NCI-H748 (cell line): Measurements from ENCODE around the gene RNASEH2C.
"Not testable (repeated sequence)": the region's sequence is repeated elsewhere in the genome, so short reads cannot be mapped to it uniquely, and the experiment has no call there.

Experiments
- DNase-seq: peaks from one replicate; lab custom pipeline; 2025; ENCODE audit not compliant: unreplicated experiment; lab: John Stamatoyannopoulos, UW

The RNASEH2C gene

DNA sequence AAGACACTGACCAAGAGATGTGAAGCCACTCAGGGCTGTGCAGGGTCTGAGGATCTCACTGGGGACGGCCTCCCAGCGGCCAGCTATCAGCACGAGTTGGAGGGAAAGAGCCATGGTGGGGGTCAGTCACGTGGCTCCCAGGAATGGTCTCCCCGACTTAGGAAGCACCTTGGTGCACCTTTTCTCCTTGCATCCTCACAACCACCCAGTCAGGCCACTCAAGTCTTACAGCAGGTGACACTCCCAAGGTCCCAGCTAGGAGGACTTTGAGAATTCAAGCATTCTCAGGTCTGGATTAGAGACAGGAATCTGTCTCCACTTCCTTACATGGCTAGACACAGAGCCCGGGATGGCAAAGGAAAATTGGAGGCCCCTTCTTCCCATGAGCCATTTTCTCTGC is 2.7 kb downstream of the RNASEH2C start:
- no peak for DNase-seq

DNA sequence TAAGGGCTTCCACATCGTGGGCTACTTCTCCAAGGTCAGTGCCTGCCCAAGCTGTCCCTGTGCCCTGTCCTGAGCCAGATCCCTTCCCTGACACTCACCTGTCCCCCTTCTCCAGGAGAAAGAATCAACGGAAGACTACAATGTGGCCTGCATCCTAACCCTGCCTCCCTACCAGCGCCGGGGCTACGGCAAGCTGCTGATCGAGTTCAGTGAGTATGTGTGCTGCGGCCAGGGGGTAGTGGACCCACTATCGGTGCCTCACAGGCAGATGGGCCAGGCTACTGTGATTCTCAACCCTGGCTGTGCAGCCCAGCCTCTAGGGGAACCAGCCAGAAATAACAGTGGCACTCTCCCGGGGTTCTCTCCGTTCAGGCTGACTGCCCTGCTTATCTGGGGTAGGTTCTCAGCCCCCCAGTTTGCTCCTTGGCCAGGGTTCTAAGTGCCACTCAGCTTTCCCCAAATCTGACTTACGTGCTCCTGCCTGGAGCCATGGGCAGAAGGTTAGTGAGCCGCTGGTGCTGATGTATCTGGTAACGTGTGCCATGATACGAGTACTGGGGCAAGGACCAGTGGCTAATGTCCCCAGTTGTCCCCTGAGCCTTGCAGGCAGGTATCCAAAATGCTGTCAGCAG is 3.7 kb downstream of the RNASEH2C start:
- DNase-seq = no peak

DNA sequence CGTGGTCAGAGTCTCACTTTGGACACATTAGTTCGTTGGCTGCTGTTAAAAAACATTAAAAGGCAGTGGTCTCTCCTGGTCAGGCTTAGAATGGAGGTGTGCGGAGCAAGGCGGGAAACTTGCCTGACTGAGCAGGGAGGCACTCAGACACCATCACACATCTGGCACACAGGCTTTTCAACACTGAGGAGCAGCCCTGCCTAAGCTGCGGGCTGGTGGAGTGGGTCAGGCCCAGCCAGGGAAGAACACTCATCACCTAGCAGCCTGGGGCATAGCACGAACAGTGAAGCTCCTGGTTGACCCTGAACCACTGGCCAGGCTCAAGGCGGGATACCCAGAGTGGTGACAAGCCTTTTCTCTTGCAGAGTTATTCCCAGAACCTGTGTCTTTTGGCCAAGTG is 4.3 kb downstream of the RNASEH2C start:
- no peak for DNase-seq

DNA sequence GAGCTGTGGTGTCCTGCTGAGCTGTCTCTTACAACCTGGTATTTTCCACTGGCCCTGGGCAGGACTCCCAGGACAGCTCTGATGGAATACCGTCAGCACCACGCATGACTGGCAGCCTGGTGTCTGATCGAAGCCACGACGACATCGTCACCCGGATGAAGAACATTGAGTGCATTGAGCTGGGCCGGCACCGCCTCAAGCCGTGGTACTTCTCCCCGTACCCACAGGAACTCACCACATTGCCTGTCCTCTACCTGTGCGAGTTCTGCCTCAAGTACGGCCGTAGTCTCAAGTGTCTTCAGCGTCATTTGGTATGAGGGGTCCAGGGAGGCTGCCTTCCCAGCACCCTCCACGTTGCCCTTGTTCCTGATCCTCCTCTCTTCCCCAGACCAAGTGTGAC is 6.2 kb downstream of the RNASEH2C start:
- DNase-seq = no peak

DNA sequence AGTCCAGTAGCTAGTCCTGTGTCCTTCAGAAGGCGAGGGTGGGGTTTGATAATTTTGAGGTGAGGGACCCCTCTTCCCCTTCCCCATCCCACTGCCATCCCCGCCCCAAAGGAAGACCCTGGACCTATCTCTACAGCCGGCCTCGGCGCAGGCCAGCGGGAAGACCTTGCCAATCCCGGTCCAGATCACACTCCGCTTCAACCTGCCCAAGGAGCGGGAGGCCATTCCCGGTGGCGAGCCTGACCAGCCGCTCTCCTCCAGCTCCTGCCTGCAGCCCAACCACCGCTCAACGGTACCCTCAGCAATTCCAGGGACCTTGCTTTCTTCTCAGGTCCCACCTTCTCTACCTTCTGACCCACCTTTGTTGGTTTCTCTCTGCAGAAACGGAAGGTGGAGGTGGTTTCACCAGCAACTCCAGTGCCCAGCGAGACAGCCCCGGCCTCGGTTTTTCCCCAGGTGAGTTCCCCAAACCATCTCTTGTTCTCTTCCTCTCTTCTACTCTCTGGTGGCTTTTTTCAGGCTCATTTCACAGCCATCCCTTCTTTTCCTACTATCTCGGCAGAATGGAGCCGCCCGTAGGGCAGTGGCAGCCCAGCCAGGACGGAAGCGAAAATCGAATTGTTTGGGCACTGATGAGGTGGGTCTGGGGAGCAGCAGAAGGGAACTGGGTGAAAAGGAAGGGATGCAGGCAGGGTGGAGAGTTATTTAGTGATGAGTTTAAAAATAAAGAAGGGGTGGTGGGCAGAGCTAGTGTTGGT is 7.2 kb downstream of the RNASEH2C start:
- DNase-seq = no peak

DNA sequence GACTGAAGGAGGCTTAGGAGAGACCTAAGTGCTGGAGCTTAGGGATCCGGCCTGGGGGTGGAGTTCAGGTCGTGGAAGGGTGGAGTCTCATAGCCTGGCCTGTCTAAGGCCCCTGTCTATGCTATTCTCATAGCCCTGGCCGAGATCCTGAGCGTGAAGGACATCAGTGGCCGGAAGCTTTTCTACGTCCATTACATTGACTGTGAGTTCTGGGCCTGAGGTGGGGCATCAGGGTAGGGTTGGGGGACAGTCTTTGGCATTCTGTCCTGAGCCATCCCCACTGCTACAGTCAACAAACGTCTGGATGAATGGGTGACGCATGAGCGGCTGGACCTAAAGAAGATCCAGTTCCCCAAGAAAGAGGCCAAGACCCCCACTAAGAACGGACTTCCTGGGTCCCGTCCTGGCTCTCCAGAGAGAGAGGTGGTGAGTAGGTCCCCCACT is 7.9 kb downstream of the RNASEH2C start:
- DNase-seq = no peak

DNA sequence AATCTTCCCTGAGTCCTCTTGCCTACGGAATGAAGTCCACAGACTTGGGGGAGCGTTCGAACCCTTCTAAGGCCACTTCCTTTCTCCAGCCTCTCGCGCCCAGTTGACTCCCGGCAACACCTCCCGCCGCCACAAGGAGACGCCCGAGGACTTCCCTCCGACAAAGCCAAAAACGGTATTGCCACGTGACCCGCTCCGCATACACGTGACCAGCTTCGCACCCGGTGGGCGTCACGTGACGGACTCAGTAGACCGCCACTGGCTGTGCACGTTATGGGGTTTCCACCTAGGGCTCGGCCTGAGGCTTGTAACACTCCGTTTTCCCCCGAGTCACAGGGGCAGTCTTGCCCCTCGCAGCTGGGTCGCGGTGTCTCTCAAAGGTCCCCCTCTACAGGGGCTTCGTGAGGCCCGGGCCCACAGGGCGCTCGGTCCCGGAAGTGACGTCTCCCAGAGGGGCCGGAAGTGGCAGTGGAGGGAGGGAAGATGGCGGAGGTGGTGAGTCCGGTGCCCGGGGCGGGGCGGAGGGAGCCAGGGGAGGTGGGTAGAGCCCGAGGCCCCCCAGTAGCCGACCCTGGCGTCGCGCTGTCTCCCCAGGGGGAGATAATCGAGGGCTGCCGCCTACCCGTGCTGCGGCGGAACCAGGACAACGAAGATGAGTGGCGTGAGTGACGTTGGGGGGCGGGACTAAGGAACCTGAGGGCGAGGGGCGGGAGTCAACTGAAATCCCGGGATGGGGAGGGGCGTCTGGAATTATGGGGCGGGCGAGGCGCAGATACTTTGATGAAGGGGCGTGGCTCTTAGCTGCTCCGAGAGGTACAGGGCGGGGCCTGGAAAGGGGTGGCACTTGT is 8.6 kb downstream of the RNASEH2C start, which contains the start of gene KAT5:
Gene KAT5 (plus strand): TSS at position 468 of the 848 bp plus-strand sequence. CDS start 16 bp downstream, at position 484.
- DNase-seq = peak; percentile 98

DNA sequence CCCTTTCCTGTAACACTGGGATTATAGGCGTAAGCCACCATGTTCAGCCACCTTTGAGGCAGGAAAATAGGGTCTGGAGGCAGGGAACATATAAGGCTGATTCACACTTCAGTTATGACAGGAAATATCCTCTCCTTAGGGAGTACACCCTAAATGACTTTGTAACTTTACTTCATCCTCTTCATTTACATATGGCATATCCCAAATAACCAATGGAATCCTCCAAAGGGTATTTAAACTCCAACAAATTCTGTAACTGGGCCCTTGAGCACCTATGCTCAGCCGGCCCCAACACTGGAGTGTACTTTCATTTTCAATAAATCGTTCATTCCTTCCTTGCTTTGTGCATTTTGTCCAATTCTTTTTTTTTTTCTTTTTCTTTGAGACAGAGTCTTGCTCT is 10.2 kb downstream of the RNASEH2C start:
- no peak for DNase-seq

DNA sequence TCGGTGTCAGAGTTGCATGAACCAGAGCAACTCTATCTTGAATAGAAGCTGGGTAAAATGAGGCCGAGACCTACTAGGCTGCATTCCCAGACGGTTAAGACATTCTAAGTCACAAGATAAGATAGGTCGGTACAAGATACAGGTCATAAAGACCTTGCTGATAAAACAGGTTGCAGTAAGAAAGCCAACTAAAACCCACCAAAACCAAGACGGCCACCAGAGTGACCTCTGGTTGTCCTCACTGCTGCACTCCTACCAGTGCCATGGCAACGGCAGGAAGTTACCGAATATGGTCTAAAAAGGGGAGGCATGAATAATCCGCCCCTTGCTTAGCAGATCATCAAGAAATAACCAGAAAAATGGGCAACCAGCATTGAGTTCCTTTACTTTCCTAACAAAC is 10.9 kb downstream of the RNASEH2C start:
- DNase-seq = no peak

DNA sequence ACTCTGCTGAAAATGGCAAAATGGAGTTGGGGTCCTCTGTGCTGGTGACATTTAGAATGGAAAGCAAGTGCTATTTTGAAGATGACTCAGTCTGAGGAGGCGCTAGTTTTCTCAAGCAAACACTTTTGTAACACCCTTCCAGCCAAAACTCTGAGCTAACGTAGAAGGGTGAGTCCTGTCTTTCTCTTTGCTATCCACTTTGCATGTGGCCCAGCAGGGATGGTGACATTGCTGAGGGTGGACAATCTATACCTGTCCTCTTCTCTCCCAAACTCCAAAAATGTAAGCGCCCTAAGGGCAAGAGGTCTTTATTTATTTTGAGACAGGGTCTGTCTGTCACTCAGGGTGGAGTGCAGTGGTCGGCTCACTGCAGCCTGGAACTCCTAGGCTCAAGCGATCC is 12.1 kb downstream of the RNASEH2C start:
- no peak for DNase-seq

DNA sequence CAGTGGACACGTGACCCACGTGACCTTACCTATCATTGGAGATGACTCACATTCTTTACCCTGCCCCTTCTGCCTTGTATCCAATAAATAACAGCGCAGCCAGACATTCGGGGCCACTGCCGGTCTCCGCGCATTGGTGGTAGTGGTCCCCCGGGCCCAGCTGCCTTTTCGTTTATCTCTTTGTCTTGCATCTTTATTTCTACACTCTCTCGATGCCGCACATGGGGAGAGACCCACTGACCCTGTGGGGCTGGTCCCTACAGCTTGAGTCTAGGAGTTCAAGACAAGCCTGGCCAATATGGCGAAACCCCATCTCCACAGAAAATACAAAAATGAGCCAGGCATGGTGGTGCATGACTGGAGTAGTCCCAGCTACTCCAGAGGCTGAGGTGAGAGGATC is 13.6 kb downstream of the RNASEH2C start:
- DNase-seq = not testable (repeated sequence)

DNA sequence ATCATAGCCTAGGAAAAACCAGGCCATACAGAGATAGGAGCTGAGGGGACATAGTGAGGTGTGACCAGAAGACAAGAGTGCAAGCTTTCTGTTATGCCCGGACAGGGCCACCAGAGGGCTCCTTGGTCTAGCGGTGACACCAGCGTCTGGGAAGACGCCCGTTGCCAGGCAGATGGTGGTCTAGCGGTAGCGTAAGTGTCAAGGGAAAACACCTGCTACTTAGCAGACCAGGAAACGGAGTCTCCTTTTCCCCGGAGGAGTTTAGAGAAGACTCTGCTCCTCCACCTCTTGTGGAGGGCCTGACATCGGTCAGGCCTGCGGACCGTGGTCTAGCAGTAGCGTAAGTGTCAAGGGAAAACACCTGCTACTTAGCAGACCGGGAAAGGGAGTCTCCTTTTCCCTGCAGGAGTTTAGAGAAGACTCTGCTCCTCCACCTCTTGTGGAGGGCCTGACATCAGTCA is 14.3 kb downstream of the RNASEH2C start:
- DNase-seq = peak; percentile 74

DNA sequence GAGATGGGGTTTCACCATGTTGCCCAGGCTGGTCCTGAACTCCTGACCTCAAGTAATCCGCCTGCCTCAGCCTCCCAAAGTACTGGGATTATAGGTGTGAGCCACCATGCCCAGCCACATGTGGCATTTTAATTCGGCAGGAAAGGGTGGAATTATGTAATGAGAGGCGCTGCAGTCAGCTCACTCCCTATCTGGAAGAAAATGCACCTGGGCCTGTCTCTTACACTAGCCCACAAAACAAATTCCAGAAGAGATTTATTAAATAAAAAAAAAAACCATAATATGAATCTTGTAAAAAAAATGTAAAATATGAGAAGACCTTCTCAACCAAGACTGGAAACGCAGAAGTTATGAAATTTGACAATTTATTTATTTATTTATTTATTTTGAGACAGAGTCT is 16.8 kb downstream of the RNASEH2C start:
- no peak for DNase-seq

DNA sequence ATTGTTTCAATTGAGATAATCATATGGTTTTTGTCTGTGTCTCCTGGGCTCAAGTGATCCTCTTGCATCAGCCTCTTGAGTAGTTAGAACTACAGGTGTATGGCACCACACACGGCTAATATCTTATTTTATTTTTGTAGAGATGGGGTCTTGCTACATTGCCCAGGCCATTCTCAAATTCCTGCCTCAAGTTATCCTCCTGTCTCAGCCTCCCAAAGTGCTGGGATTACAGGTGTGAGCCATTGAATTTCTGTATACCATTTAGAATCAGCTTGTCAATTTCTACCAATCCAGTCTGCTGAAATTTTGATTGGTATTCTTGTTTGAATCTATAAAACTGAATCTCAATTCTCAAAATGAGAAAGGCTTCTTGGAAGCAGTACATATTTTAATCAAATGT is 18.9 kb downstream of the RNASEH2C start:
- no peak for DNase-seq

DNA sequence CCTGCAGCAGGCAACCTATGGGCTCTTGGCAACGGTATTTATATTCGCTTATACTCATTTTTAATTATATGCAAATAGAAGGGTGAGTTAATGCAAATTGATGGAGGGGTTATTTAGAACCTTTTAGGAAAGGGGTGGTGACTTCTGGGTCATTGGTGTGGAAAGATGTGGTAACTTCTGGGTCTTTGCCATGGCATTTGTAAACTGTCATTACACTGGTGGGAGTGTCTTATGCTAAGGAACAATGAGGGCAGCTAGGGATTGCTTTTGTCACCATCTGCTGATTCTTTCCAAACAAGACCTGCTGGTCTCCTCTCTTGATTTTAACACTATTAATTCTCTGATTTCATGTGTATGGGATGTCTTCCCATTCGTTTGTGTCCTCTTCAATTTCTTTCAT is 20.2 kb downstream of the RNASEH2C start:
- peak; percentile 52 for DNase-seq

DNA sequence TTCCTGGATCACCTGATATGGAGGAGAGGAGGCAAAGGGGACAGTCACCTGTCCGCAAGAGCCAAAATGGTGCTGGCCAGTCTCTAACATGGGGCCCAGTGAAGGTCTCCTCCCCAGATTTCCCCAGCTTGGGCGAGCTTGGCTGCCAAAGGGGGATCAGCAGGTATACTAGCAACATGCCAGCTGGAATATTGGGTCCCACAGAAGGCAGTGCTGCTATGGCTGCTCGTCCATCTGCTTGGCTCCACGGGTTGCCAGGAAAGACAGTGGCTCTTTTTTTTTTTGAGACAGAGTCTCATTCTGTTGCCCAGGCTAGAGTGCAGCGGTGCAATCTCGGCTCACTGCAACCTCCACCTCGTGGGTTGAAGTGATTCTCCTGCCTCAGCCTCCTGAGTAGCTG is 21.3 kb downstream of the RNASEH2C start:
- no peak for DNase-seq

DNA sequence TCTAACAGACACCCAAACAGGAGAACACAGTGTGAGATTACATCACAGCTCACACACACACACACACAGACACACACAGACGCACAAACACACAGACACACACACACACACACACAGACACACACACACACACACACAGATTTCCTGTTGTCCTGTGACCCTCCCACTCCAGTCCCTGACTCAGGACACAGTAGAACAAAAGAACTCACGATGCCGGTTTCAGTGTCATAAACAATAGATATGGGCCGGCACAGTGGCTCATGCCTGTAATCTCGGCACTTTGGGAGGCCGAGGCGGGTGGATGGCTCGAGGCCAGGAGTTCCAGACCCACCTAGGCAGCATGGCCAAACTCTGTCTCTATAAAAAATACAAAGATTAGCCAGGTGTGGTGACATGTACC is 22.4 kb downstream of the RNASEH2C start:
- no peak for DNase-seq

DNA sequence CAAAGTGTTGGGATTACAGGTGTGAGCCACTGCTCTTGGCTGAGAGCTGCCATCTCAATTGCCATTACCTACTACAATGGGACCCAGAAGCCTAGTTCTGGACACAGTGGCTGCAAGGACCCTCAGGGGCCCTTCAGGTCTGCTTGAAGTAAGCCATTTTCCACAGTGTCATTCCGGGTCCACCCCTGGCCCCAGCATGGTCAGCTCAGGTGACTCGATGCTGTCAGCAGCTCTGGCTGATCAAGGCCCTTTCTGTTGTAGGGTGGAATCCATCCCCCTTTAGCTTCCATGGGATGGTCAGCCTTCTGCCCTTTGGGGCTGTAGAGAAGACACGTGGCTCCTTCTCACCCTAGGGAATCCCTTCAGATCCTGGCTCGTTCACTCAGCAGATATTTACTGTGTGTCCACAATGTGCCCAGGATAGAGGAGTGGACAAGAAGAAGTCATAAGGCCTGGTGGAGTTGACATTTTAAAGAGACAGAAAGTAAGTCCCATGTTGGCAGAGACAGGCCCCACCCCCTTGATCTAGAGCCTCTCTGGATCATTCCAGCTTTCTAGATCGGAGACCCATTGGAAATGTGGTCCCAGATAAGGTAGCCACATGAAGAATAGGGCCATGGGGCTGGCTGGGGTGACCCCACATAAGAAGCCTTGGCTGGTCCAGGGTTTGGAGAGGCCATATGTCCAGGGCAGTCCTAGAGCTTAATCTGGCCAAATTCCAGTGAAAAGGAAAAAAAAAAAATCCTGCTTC is 23.6 kb downstream of the RNASEH2C start:
- DNase-seq = no peak

DNA sequence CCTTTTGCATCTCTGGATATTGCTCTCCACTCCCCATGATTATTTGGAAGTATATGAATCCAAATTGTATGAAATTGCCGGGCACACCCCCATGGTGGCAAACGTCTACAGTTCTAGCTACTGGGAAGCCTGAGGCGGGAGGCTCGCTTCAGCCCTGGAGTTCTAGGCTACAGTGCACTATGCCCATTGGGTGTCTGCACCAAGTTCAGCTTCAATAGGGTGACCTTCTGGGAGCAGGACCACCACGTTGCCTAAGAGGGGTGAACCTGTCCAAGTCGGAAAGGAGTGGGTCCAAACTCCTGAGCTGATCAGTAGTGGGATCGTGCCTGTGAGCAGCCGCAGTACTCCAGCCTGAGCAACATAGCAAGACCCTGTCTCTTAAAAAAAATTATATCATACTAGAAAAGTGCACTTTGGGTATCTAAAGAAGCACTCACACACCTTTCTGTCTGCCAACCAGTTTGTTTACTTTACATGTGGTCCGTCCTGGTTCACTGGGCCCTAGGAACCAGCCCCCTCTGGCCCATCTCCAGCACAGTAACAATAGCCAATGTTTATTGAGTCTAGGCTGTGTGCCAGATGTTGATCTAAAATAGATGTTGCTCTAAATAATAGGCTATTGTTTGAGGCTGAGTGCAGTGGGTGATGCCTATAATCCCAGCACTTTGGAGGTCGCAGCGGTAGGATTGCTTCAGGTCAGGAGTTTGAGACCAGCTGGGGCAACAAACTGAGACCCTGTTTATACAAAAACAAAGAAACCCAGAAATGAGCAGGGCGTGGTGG is 24.9 kb downstream of the RNASEH2C start:
- DNase-seq = peak; percentile 97

DNA sequence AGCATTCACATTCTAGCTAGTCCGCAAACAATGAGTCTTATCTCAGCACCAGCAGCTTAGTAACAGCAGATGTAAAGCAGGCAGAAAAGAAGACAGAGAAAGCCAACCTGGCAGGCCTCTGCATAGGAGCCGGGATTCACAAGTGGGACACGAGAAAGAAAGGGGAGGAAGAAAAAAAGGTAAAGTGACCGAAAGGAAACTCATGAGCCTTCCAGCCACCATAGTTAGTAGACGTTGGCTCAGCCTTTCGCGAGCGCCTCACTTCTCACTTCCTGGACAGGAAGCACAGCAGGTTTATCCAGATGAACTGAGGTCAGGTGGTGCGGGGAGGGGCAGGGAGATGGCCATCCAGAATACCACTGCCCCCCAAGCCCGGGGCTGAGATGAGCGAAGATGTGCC is 28.2 kb downstream of the RNASEH2C start:
- DNase-seq = no peak
